ENCODE data around the gene HDGFL2. TPM values are rescaled to one million over a fixed set of nuclear protein-coding genes. Genes with fewer than 3 reads are reported as not detected.

HDGFL2 gene
- total RNA-seq, 1 experiment from 2014 or later = 71.4 TPM

DNA sequence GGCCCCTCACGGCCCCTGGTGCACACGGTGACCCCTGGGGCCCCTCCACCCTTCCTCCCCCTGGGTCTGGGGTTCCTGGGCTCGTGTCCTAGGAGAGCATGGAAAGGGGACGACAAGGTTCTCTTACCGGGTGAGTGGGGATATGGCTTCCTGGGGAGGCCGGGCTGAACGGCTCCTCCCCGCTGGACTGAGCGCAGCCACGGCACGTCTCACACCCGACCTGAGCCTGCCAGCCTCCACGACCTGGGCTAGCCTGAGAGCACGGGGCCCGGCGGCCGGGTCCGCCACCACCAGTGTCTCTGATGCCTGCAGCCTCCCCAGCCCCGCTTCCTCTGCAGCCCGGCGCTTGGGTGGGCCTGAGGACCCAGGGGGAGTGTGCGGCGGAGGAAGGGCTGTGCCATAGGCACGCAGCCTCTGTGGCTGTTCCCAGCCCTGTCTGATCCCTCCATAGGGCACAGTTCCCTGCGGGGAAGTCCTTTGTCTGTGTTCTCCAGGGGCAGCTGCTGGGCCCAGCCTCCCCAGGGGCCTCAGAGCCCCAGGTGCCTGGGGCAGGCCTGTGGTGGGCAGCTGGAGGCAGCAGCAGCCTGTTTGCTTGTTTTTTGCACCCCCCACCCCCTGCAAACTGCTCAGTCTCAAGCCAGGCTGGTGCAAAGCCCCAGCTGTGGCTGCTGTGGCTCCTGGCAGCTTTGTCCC, 31.2 kb downstream of the HDGFL2 start:
- H3K4me3 ChIP-seq = no peak overlapping the region
- DNase-seq (ENCODE audit: low read depth in 1 of 2, low spot score in 2 of 2) = no peak
- no peak overlapping the region for H3K27ac ChIP-seq
- no peaks in the 10 kb centered on the region for H3K27me3 ChIP-seq (replicated peaks)
- peaks cover 61% of the 10 kb centered on the region for H3K36me3 ChIP-seq
- H3K9me3 ChIP-seq (replicated peaks) = no peaks in the 10 kb centered on the region
- H3K4me1 ChIP-seq (replicated peaks) = peaks cover 15% of the 10 kb centered on the region

- H3K4me3 ChIP-seq = no peak overlapping the region
- H3K27me3 ChIP-seq (replicated peaks) = no peaks in the 10 kb centered on the region
- H3K9me3 ChIP-seq (replicated peaks) = no peaks in the 10 kb centered on the region
- H3K27ac ChIP-seq = no peak overlapping the region
- H3K4me1 ChIP-seq (replicated peaks) = peaks cover 15% of the 10 kb centered on the region
- no peak for DNase-seq (ENCODE audit: low read depth in 1 of 2, low spot score in 2 of 2)
- H3K36me3 ChIP-seq = peaks cover 55% of the 10 kb centered on the region
These were observed 31.7 kb downstream of the HDGFL2 start for GRCh38 chr19:4503825-4504170.

DNA sequence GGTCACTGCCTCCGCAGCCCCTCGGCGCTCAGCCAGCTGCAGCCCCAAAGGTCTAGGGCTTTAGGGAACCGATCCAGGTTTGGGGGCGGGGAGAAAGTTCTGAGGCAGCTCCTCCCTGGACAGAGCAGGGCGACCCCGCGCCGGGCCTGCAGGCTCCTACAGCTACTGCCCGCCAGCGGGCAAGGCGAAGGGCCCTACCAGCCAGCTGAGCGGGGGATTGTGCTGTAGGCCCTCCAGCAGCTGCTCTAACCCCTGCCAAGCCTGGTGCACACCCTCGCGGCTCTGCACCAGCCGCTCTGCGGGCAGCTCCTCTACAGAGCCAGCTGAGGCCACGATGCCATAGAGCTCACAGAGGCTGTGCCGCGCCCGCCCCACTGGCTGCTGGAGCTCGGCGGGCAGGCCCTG, 32.2 kb downstream of the HDGFL2 start:
- Histone ChIP-seq H3K9me3 (replicated peaks) (no peaks in the 10 kb centered on the region), H3K4me3 (no peak overlapping the region), H3K27ac (no peak overlapping the region), H3K4me1 (replicated peaks) (peaks cover 15% of the 10 kb centered on the region), H3K36me3 (peaks cover 54% of the 10 kb centered on the region), H3K27me3 (replicated peaks) (no peaks in the 10 kb centered on the region)
- DNase-seq (ENCODE audit: low read depth in 1 of 2, low spot score in 2 of 2) = no peak

GRCh38 chr19:4504891-4505569, 32.9 kb downstream of the HDGFL2 start:
- DNase-seq (ENCODE audit: low read depth in 1 of 2, low spot score in 2 of 2) = no peak
- H3K4me3 ChIP-seq = no peak overlapping the region
- no peaks in the 10 kb centered on the region for H3K27me3 ChIP-seq (replicated peaks)
- peaks cover 50% of the 10 kb centered on the region for H3K36me3 ChIP-seq
- no peaks in the 10 kb centered on the region for H3K9me3 ChIP-seq (replicated peaks)
- peaks cover 15% of the 10 kb centered on the region for H3K4me1 ChIP-seq (replicated peaks)
- H3K27ac ChIP-seq = no peak overlapping the region

- no peaks in the 10 kb centered on the region for H3K27me3 ChIP-seq (replicated peaks)
- H3K27ac ChIP-seq = no peak overlapping the region
- DNase-seq (ENCODE audit: low read depth in 1 of 2, low spot score in 2 of 2) = no peak
- H3K4me1 ChIP-seq (replicated peaks) = peaks cover 15% of the 10 kb centered on the region
- H3K36me3 ChIP-seq = peaks cover 48% of the 10 kb centered on the region
- no peak overlapping the region for H3K4me3 ChIP-seq
- no peaks in the 10 kb centered on the region for H3K9me3 ChIP-seq (replicated peaks)
These were observed 33.7 kb downstream of the HDGFL2 start for GRCh38 chr19:4505570-4506448.

DNA sequence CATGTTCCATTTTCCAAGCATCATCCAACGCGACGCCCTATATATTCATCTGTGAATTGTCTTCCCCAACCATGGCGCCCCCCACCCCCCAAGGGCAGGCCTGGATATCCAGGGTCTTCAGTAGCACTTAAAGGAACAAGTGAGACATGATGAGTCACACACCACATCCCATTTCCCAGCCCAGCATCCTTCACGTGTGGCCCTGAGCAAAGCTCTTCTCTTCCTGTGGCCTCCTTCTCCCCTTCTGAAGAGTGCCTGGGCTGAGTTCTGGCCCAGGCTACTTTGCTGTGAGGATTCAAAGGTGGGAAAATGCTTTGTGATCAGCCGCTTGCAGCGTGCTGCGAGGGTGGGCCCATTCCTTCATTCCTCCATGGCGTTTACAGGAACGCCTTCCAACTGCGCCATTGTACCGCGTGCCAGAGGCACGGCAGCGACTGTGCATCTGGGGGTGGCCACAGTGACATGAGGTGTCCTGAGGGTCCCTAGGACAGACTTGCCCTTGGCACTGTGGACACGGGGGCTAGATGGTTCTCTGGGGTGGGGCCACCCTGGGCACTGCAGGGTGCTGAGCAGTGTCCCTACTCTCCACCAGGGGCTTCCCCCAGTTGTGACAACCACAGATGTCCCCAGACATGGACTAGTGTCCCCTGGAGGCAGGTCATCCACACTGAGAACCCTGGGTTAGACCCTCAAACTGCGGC, 34.5 kb downstream of the HDGFL2 start:
- peaks cover 15% of the 10 kb centered on the region for H3K4me1 ChIP-seq (replicated peaks)
- H3K27me3 ChIP-seq (replicated peaks) = no peaks in the 10 kb centered on the region
- no peaks in the 10 kb centered on the region for H3K9me3 ChIP-seq (replicated peaks)
- peaks cover 40% of the 10 kb centered on the region for H3K36me3 ChIP-seq
- H3K4me3 ChIP-seq = no peak overlapping the region
- DNase-seq (ENCODE audit: low read depth in 1 of 2, low spot score in 2 of 2) = peak; percentile 62 to 74
- peak overlapping the region; percentile 35; the same call in 1 of the 2 replicates for H3K27ac ChIP-seq

- H3K36me3 ChIP-seq = peaks cover 38% of the 10 kb centered on the region
- H3K4me3 ChIP-seq = no peak overlapping the region
- H3K4me1 ChIP-seq (replicated peaks) = peaks cover 15% of the 10 kb centered on the region
- no peak for DNase-seq (ENCODE audit: low read depth in 1 of 2, low spot score in 2 of 2)
- no peaks in the 10 kb centered on the region for H3K27me3 ChIP-seq (replicated peaks)
- H3K9me3 ChIP-seq (replicated peaks) = no peaks in the 10 kb centered on the region
- no peak overlapping the region for H3K27ac ChIP-seq
These were observed 35.0 kb downstream of the HDGFL2 start for GRCh38 chr19:4507150-4507452.

DNA sequence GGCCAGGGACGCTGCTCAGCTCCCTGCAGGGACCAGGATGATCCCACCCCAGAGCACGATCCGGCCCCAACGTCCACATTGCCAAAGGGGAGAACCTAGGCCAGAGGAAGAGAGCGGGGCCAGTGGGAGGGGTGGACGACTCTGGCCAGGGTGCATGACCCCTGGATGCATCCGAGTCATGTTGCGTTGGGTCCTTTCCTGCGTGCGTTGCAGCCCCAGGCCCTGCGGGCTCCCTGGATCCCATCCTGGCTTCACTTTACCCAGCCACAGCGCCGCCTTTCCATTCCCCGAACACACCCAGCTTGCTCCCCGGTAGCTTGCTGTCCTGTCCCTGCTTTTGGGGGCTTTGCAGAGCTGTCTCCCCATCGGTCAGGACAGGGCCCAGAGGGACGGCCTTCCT, 35.7 kb downstream of the HDGFL2 start:
- Histone ChIP-seq H3K9me3 (replicated peaks) (no peaks in the 10 kb centered on the region), H3K27me3 (replicated peaks) (no peaks in the 10 kb centered on the region), H3K4me3 (no peak overlapping the region), H3K36me3 (peaks cover 32% of the 10 kb centered on the region), H3K27ac (no peak overlapping the region), H3K4me1 (replicated peaks) (peaks cover 15% of the 10 kb centered on the region)
- no peak for DNase-seq (ENCODE audit: low read depth in 1 of 2, low spot score in 2 of 2)

DNA sequence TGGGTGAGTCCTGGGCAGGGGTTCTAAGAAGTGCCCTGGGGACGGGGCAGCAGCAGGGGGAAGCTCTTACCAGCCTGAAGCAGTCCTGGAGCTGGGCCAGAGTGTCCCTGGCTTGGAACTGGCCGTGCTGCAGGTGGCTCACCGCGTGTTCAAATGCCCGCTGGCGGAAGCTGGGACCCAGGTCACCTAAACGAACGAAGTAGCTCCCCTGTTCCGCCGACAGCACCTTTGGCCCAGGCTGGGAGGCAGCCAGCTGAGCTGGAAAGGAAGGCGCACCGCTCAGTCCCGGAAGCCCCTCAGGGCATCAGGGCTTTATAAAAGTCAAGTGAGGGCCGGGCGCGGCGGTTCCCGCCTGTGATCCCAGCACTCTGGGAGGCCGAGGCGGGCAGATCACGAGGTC, 36.6 kb downstream of the HDGFL2 start:
- Histone ChIP-seq H3K4me3 (no peak overlapping the region), H3K36me3 (peaks cover 28% of the 10 kb centered on the region), H3K27me3 (replicated peaks) (no peaks in the 10 kb centered on the region), H3K9me3 (replicated peaks) (no peaks in the 10 kb centered on the region), H3K4me1 (replicated peaks) (peaks cover 15% of the 10 kb centered on the region), H3K27ac (no peak overlapping the region)
- DNase-seq (ENCODE audit: low read depth in 1 of 2, low spot score in 2 of 2) = no peak

GRCh38 chr19:4510435-4511255, 38.5 kb downstream of the HDGFL2 start:
- no peaks in the 10 kb centered on the region for H3K9me3 ChIP-seq (replicated peaks)
- no peak for DNase-seq (ENCODE audit: low read depth in 1 of 2, low spot score in 2 of 2)
- peaks cover 15% of the 10 kb centered on the region for H3K4me1 ChIP-seq (replicated peaks)
- H3K27me3 ChIP-seq (replicated peaks) = peaks cover 5% of the 10 kb centered on the region
- H3K4me3 ChIP-seq = no peak overlapping the region
- H3K36me3 ChIP-seq = peaks cover 16% of the 10 kb centered on the region
- no peak overlapping the region for H3K27ac ChIP-seq

DNA sequence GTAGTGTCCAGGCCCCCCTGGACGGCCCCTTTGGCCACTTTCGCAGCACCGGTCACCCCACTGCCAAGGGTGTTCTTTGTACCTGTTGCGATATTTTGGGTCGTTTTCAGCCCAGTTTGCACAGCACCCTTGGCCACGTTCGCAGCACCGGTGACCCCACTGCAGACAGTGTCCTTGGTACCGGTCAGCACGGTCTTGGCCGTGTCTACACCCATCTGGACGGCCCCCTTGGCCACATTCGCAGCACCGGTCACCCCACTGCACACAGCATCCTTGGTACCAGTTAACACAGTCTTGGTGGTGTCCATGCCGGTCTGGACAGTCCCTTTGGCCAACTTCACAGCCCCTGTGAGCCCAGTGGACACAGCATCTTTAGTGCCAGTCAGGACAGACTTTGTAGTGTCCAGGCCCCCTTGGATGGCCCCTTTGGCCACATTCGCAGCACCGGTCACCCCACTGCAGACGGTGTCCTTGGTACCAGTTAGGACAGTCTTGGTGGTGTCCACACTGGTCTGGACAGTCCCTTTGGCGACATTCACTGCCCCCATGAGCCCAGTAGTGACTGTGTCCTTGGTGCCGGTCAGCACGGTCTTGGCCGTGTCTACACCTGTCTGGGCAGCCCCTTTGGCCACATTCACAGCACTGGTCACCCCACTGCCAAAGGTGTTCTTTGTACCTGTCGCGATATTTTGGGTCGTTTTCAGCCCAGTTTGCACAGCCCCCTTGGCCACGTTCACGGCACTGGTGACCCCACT, 39.4 kb downstream of the HDGFL2 start:
- Histone ChIP-seq H3K36me3 (peaks cover 9% of the 10 kb centered on the region), H3K27ac (no peak overlapping the region), H3K9me3 (replicated peaks) (no peaks in the 10 kb centered on the region), H3K4me1 (replicated peaks) (peaks cover 8% of the 10 kb centered on the region), H3K27me3 (replicated peaks) (peaks cover 12% of the 10 kb centered on the region), H3K4me3 (no peak overlapping the region)
- no peak for DNase-seq (ENCODE audit: low read depth in 1 of 2, low spot score in 2 of 2)

GRCh38 chr19:4512070-4512469, 40.0 kb downstream of the HDGFL2 start:
- Histone ChIP-seq H3K36me3 (peaks cover 3% of the 10 kb centered on the region), H3K4me3 (no peak overlapping the region), H3K27me3 (replicated peaks) (peaks cover 18% of the 10 kb centered on the region), H3K4me1 (replicated peaks) (peaks cover 2% of the 10 kb centered on the region), H3K9me3 (replicated peaks) (no peaks in the 10 kb centered on the region), H3K27ac (no peak overlapping the region)
- DNase-seq (ENCODE audit: low read depth in 1 of 2, low spot score in 2 of 2) = no peak
